ENCODE results near the gene SNAP29.

DNA sequence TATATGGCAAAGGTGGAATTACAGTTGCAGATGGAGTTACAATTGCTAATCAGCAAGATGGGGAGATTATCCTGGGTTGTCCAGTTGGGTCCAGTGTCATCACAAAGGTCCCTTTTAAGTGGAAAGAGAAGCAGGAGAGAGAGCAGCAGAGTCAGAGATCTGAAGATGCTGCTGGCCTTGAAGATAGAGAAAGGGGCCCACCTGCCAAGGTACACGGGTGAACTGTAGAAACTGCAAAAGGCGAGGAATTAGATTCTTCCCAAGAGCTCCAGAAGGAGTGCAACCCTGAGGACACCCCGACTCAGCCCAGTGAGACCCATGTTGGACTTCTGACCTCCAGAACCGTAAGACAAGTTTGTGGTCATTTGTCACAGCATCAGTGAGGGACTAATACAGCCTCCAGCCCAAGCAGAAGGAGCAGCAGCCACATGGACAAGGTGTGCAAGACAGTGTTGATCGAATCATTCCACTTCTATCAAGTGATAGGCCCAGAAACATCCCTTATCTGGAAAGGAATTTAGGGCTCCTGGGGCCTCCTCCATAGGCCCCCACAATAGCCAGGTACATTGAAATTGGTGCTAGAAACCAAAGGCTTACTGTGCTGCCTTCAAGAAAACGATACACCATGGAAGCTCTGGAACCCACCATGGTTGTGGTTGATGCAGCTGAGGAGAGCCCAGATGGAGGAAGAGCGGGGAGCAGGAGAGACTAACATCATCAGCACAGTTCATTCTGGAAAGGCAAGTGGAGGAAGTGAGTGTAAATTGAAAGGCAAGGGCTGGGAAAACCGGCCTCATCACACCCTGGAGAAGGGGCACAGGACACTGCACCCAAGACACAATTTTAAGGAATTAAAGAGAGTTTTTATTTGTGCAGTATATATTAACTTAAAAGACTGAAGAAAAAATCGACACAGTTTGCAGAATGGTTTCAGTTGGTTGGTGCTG lies 23.3 kb downstream of the SNAP29 start:
- TF ChIP-seq, protein P1, sequence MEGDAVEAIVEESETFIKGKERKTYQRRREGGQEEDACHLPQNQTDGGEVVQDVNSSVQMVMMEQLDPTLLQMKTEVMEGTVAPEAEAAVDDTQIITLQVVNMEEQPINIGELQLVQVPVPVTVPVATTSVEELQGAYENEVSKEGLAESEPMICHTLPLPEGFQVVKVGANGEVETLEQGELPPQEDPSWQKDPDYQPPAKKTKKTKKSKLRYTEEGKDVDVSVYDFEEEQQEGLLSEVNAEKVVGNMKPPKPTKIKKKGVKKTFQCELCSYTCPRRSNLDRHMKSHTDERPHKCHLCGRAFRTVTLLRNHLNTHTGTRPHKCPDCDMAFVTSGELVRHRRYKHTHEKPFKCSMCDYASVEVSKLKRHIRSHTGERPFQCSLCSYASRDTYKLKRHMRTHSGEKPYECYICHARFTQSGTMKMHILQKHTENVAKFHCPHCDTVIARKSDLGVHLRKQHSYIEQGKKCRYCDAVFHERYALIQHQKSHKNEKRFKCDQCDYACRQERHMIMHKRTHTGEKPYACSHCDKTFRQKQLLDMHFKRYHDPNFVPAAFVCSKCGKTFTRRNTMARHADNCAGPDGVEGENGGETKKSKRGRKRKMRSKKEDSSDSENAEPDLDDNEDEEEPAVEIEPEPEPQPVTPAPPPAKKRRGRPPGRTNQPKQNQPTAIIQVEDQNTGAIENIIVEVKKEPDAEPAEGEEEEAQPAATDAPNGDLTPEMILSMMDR (IDR thresholded peaks at IDR 0.05) = no peak
- TF ChIP-seq POLR2A (IDR thresholded peaks at IDR 0.05) (no peak), POLR2AphosphoS5 (IDR thresholded peaks at IDR 0.05) (no peak), EP300 (IDR thresholded peaks at IDR 0.05; ENCODE audit: low read depth) (no peak)

Measured in transverse colon (tissue), 4 donors.